ENCODE measurements around the gene LRRC46.

LRRC46 gene

GRCh38 chr17:47875011-47875985, 43.8 kb downstream of the LRRC46 start:
- no peak for DNase-seq (ENCODE audit: low read depth in 2 of 2, low spot score in 1 of 2)

GRCh38 chr17:47877368-47878034, 46.0 kb downstream of the LRRC46 start:
- no peak for DNase-seq (ENCODE audit: low read depth in 2 of 2, low spot score in 1 of 2)

- DNase-seq (ENCODE audit: low read depth in 2 of 2, low spot score in 1 of 2), result no peak
Measured at GRCh38 chr17:47878203-47879027, 46.9 kb downstream of the LRRC46 start.

GRCh38 chr17:47879028-47879585, 47.6 kb downstream of the LRRC46 start:
- no peak for DNase-seq (ENCODE audit: low read depth in 2 of 2, low spot score in 1 of 2)

GRCh38 chr17:47879776-47880454, 48.4 kb downstream of the LRRC46 start:
- no peak for DNase-seq (ENCODE audit: low read depth in 2 of 2, low spot score in 1 of 2)

GRCh38 chr17:47882247-47882646, 50.8 kb downstream of the LRRC46 start:
- no peak for DNase-seq (ENCODE audit: low read depth in 2 of 2, low spot score in 1 of 2)

- no peak for DNase-seq (ENCODE audit: low read depth in 2 of 2, low spot score in 1 of 2)
Measured at GRCh38 chr17:47882695-47883588, 51.5 kb downstream of the LRRC46 start.

- no peak for DNase-seq (ENCODE audit: low read depth in 2 of 2, low spot score in 1 of 2)
Measured at GRCh38 chr17:47883589-47884426, 52.3 kb downstream of the LRRC46 start.

GRCh38 chr17:47884427-47884740, 52.9 kb downstream of the LRRC46 start:
- no peak for DNase-seq (ENCODE audit: low read depth in 2 of 2, low spot score in 1 of 2)

GRCh38 chr17:47884905-47885730, 53.6 kb downstream of the LRRC46 start:
- no peak for DNase-seq (ENCODE audit: low read depth in 2 of 2, low spot score in 1 of 2)

Measured in stimulated activated CD8-positive, alpha-beta memory T cell treated with anti-CD3 and anti-CD28 coated beads, Interleukin-4, amount 100 ng/mL, for 1 hour (primary cell).